HL-60 (cell line): ENCODE data around the gene FRAT1.

Experiments used
- DNase-seq, 2 experiments: peaks; one replicate each; pipeline ENCODE4 v3.0.0-alpha.2; 2010 to 2020; ENCODE audit warnings: low read depth in 1 of 2, low spot score in 1 of 2
- H3K27ac ChIP-seq: fragments of 250-450 bp; sonication (Bioruptor Pico); replicated peaks from 2 replicates; pipeline ENCODE4 v1.5.1; 2020; ENCODE audit warnings: mild to moderate bottlenecking, moderate library complexity
- H3K27me3 ChIP-seq: fragments of 250-450 bp; sonication (Bioruptor Pico); 2 replicates; pipeline ENCODE4 v1.5.1; 2021; ENCODE audit warnings: mild to moderate bottlenecking, moderate library complexity; ENCODE audit not compliant: insufficient read depth, poor library complexity, severe bottlenecking
- H3K4me3 ChIP-seq: replicated peaks from 2 replicates; pipeline ENCODE4 v1.5.1; 2011; ENCODE audit warnings: mild to moderate bottlenecking, control low read depth, low read length; ENCODE audit not compliant: insufficient read depth
- CTCF ChIP-seq: IDR thresholded peaks from one replicate; pipeline ENCODE4 v1.5.1; 2011; ENCODE audit warnings: low read length, control low read depth, inconsistent platforms; ENCODE audit not compliant: insufficient read depth
- GABPA ChIP-seq: IDR thresholded peaks from 2 replicates; pipeline ENCODE4 v1.6.1; 2012; ENCODE audit warnings: low read depth
- POLR2AphosphoS5 ChIP-seq: IDR thresholded peaks from 2 replicates; pipeline ENCODE4 v1.6.1; 2012; ENCODE audit warnings: low read depth
- REST ChIP-seq: IDR thresholded peaks from 2 replicates; pipeline ENCODE4 v1.6.1; 2012; ENCODE audit warnings: low read depth; ENCODE audit not compliant: insufficient replicate concordance
- SPI1 ChIP-seq: IDR thresholded peaks from 2 replicates; pipeline ENCODE4 v1.6.1; 2012; ENCODE audit warnings: low read depth, mild to moderate bottlenecking, borderline replicate concordance

FRAT1 gene

DNA sequence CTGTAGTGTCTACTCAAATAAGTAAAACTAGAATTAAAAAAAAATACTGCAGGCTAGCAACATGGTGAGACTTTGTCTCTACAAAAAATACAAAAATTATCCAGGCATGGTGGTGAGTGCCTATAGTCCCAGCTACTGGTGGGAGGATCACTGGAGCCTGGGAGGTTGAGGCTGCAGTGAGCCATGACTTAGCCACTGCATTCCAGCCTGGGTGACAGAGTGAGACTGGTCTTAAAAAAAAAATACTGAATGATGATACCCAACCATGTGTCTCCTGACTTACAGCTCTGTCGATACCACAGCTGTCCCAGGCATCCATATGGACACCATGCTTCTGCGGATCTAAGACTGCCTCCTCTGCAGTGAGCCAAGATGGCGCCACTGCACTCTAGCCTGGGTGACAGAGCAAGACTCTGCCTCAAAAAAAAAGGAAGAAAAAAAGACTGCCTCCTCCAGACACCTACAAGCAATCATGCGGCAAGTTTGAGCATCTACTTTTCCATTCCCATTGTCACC, 7.9 kb upstream of the FRAT1 start:
- H3K27ac ChIP-seq: no peak overlapping the region
- no peak for DNase-seq
- TF ChIP-seq REST: no peak
- no peak for TF ChIP-seq CTCF
- no peak for TF ChIP-seq SPI1
- TF ChIP-seq POLR2AphosphoS5: no peak
- TF ChIP-seq GABPA: no peak
- H3K27me3 ChIP-seq: no peaks in the 10 kb centered on the region
- no peak overlapping the region for H3K4me3 ChIP-seq

DNA sequence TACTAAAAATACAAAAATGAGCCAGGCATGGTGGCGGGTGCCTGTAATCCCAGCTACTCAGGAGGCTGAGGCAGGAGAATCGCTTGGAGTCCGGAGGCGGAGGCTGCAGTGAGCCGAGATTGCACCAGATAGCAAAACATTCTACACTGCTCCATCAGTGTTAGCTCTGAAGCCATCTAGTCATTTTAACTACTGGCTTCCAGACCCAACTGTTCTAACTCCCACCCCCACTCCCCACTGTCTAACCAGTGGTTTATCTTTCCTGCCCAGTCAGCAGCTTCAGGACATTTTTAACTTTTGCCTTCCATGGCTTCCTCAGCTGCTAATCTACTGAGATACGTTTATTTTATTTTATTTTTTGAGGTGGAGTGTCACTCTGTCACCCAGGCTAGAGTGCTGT, 6.2 kb upstream of the FRAT1 start:
- DNase-seq: no peak
- Histone ChIP-seq H3K4me3 (no peak overlapping the region), H3K27ac (no peak overlapping the region), H3K27me3 (no peaks in the 10 kb centered on the region)
- TF ChIP-seq POLR2AphosphoS5 (no peak), REST (no peak), SPI1 (no peak), CTCF (no peak), GABPA (no peak)

DNA sequence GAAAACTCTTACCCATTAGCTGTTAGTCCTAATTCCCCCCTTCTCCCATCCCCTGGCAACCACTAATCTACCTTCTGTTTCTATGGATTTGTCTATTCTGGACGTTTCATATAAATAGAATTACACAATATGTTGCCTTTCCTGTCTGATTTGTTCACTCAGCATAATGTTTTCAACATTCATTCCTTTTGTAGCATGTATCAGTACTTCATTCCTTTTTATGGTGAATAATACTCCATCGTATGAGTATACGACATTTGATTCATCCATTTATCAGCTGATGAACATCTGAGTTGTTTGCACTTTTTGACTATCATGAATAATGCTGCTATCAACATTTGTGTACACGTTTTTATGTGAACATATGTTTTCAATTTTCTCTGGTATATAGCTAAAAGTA, 4.4 kb upstream of the FRAT1 start:
- no peak for TF ChIP-seq REST
- TF ChIP-seq GABPA: no peak
- no peak for TF ChIP-seq CTCF
- TF ChIP-seq POLR2AphosphoS5: no peak
- TF ChIP-seq SPI1: no peak
- no peak for DNase-seq
- Histone ChIP-seq H3K4me3 (no peak overlapping the region), H3K27me3 (no peaks in the 10 kb centered on the region), H3K27ac (0 out of 2 replicates have a peak overlapping the region, but pooled peaks have one; percentile 41)
